C1 segment of cervical spinal cord (tissue), 14 donors: ENCODE data around the gene PUSL1.
A peak's percentile ranks its signal among the peaks of the same experiment; 100 is the strongest.

Experiments used
- DNase-seq, 14 donors: peaks; one replicate each; lab custom pipeline; 2025; lab: John Stamatoyannopoulos, UW

Gene PUSL1

GRCh38 chr1:1278620-1279019, 29.8 kb upstream of the PUSL1 start:
- no peak for DNase-seq

GRCh38 chr1:1279028-1279427, 29.4 kb upstream of the PUSL1 start:
- no peak for DNase-seq

DNA sequence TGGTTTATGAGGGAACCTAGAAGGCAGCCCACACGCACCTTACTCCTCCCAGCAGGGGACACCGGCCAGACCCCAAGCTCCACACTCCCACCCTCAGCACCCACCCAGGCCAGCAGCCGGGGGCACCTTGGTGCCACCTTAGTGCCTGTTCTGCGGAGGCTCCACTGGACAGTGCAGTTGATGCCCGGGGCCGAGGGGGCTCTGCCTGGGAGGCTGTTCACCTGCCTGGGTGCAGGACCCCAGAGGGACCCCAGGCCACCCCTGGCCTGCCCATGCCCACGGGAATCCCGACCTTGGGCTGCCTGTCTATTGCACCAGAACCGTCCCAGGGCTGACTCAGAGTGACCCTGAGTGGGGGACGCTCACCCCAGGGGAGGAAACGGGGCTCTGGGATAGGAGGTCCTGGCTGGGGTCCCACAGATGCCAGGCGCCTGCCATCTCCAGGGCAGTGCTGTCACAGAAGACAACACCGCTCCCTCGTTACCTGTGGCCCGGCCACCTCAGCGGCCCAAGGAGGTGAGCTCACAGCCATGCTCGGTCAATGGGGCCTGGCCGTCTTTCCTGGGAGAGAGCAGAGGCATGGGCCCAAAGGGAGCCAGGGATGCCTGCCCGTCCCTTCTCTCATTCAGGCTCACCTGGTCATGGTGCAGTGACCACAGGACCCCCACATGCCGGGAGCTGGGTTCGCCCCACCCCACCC, 27.5 kb upstream of the PUSL1 start:
- DNase-seq: no peak

DNA sequence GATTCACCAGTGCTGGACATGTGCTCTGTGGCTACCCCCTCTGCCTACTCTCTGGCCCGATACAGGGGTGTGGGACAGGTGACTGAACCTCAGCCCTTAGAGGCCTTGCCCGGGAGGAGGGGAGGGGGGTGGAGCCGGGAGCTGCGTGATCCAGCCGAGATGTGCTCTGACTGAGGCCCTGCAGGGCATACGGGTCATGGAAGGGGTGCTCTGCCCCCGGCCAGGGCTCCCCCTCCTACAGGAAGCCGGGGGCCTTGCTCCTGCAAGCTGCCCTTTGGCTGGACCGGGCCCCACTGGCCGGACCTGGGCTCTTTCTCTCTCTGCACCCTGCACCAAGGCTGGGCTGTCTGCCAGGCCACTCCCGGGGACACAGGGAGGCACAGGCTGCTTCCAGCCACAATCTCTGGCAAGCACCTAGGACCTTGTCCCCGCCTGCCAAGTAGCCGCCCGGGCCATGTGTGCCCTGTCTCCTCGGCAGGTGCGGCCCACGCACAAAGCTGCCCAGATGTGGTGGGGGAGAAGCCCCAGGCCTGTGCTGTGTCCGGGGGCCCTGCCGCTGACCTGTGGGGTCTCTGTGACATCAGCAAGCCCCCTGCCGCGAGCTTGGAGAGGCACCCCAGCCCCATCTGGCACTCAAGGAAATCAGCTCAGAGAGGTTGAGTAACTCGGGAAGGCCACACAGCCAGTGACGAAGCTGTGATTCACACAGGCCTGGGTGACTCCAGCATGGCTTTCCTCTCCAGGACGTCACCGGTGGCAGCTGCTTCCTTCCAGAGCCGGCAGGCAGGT, 26.7 kb upstream of the PUSL1 start:
- peak in 1 of 14 donors; percentile 47 for DNase-seq

- DNase-seq: no peak
These were observed 25.4 kb upstream of the PUSL1 start for GRCh38 chr1:1282998-1283397.

DNA sequence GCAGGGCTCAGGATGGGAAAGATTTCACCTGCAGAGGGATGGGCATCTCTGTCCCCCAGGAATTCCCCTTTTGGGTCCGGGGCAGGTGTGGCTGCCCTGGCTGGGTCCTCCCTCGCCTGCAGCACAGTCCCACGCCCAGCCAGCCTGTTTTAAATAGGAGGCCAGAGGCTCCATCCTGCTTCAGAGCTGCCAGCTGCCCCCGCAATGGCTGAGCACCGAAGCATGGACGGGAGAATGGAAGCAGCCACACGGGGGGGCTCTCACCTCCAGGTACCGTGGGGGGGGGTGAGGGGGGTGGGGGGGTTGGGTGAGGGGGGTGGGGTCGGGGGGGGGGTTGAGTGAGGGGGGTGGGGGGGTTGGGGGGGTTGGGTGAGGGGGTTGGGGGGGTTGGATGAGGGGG, 24.6 kb upstream of the PUSL1 start:
- DNase-seq: no peak

GRCh38 chr1:1284221-1285101, 23.9 kb upstream of the PUSL1 start:
- no peak for DNase-seq

DNA sequence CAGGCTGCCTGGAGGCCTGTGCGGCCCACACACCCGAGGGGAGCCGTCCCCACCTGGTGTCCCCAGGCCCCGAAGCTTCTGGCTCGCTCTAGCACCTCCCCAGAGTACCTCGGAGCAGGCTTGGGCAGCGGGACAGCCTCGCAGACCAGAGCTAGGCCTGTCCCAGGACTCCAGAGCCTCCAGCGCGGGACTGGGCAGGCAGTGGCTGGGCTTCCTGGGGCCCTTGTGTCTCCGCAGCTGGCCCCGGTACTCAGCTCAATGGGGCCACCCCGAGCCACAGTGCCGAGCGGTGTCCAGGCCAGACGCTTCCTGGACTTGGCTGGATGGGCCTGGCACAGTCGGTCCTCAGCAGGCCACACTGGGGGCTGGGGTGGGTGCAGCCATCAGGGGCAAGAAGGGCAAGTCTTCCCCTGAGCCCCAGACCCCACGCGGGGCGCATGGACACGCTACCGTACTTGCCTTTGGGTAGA, 23.3 kb upstream of the PUSL1 start:
- DNase-seq: no peak

- no peak for DNase-seq
These were observed 22.6 kb upstream of the PUSL1 start for GRCh38 chr1:1285611-1286311.

DNA sequence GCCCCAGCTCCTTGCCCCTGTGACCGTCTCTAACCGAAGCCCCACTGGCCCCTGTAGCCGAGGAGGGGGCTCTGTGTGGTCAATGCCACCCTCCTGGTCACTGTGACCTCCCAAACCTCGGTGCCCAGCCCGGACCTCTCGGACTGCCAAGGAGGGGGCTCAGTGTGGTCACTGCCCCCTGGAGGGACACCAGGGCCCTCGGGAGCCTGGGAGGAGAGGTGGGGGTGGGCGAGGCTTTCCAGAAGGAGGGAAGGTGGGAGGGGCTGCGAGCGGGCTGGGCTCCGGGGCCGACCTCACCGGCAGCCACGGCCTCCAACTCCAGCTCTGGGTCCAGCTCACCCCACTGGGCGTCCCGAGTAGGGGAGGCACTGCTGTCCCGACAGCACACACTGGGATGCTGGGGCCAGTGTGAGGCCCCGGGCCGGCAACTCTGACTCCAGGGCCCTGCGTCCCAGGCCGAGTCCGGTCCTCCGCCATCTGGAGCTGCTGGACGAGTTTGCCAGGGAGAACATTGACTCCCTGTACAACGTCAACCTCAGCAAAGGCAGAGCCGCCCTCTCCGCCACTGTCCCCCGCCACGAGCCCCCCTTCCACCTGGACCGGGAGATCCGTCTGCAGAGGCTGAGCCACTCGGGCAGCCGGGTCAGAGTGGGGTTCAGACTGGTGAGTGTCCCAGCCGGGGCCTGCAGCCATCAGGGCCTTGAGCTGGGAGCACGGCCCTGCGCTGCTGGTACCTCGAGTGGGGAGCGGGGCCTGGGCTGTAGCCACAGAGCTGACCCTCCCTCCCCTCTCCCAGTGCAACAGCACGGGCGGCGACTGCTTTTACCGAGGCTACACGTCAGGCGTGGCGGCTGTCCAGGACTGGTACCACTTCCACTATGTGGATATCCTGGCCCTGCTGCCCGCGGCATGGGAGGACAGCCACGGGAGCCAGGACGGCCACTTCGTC, 21.8 kb upstream of the PUSL1 start:
- no peak for DNase-seq

GRCh38 chr1:1287288-1288110, 20.9 kb upstream of the PUSL1 start:
- DNase-seq: no peak

- no peak for DNase-seq
These were observed 18.1 kb upstream of the PUSL1 start for GRCh38 chr1:1290238-1290731.

DNA sequence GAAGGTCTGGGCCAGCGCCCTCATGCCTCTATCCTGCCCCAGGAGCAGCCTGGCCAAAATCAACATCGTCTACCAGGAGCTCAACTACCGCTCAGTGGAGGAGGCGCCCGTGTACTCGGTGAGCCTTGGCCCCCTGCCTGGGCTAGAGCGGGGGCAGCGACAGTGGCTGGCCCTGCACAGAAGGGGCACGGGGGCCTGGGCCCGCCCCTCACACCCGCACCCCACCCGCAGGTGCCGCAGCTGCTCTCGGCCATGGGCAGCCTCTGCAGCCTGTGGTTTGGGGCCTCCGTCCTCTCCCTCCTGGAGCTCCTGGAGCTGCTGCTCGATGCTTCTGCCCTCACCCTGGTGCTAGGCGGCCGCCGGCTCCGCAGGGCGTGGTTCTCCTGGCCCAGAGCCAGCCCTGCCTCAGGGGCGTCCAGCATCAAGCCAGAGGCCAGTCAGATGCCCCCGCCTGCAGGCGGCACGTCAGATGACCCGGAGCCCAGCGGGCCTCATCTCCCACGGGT, 17.3 kb upstream of the PUSL1 start:
- no peak for DNase-seq

DNA sequence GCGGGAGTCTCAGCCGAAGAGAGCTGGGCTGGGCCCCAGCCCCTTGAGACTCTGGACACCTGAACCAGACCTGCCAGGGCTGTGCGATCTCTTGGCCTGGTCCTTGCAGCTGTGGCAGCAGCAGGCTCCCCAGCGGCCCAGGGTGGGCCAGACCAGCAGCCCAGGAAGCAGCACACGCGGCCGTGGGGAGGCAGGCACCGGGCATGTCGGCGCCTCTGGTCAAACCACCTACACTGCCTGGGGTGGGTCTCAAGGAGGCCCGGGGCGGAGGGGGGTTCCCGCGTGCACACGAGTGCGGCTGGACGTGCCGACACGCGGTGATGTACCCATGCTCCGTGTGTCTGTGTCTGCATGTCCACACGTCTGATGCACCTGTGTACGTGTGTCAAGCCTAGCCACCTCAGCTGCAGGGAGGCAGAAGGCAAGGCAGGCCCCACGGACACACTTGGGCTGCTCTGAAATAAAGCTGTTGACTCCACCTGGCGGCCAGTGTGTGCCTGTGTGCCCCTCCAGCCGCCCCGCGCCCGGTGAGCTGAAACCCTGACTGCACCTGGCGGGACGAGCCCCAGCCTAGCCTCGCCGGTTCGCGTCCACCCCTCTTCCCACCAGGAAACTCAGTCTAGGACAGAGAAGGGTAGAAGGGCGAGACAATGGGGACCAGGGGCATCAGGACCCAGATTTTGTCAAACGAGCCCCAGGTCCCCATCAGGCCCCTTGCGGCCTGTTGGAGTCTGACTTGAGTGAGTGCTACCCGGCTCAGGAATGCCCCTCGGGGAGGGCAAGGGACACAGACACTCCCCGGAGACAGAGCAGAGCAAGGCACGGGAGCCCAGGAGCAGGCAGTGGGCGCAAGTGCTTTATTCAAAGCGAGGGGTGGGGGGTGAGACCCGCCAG, 16.6 kb upstream of the PUSL1 start:
- DNase-seq: peak in 3 of 14 donors; percentile 7 to 67 (median 7)

- no peak for DNase-seq
These were observed 16.0 kb upstream of the PUSL1 start for GRCh38 chr1:1292442-1292779.

GRCh38 chr1:1292851-1293250, 15.5 kb upstream of the PUSL1 start:
- no peak for DNase-seq

- no peak for DNase-seq
These were observed 14.8 kb upstream of the PUSL1 start for GRCh38 chr1:1293263-1294249.
